ENCODE data around the gene OGFR.

OGFR gene

GRCh38 chr20:62779417-62779685 lies 25.3 kb upstream of the OGFR start:
- TF ChIP-seq, protein P1, sequence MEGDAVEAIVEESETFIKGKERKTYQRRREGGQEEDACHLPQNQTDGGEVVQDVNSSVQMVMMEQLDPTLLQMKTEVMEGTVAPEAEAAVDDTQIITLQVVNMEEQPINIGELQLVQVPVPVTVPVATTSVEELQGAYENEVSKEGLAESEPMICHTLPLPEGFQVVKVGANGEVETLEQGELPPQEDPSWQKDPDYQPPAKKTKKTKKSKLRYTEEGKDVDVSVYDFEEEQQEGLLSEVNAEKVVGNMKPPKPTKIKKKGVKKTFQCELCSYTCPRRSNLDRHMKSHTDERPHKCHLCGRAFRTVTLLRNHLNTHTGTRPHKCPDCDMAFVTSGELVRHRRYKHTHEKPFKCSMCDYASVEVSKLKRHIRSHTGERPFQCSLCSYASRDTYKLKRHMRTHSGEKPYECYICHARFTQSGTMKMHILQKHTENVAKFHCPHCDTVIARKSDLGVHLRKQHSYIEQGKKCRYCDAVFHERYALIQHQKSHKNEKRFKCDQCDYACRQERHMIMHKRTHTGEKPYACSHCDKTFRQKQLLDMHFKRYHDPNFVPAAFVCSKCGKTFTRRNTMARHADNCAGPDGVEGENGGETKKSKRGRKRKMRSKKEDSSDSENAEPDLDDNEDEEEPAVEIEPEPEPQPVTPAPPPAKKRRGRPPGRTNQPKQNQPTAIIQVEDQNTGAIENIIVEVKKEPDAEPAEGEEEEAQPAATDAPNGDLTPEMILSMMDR (conservative IDR thresholded peaks at IDR 0.05): no peak

DNA sequence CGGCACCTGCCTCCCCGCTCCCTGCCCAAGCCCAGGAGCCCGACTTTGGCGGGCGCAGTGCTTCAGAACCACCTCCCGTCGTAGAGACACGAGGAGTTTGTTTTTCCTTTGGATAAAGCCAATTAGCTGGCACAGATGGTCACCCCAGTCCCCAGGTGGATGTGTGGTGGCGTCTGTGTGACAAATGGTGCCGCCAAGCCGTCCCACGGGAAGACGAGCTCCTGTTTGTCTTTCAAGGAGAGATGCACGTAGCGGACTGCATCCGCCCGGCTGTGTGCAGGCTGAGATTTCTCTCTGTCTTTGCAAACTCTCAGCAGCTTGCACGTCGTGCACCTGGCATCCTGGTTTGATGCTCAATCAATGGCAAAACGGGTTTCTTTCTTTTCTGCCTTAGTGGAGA lies 24.4 kb upstream of the OGFR start:
- no peak overlapping the region for H3K27ac ChIP-seq
- TF ChIP-seq, protein P1 (conservative IDR thresholded peaks at IDR 0.05): no peak

More at GRCh38 chr20:62779417-62779685, 25.3 kb upstream of the OGFR start:
- H3K27ac ChIP-seq: no peak overlapping the region

- no peak overlapping the region for H3K27ac ChIP-seq
- TF ChIP-seq, protein P1 (conservative IDR thresholded peaks at IDR 0.05): no peak
These were observed 23.9 kb upstream of the OGFR start for GRCh38 chr20:62780696-62781095.

DNA sequence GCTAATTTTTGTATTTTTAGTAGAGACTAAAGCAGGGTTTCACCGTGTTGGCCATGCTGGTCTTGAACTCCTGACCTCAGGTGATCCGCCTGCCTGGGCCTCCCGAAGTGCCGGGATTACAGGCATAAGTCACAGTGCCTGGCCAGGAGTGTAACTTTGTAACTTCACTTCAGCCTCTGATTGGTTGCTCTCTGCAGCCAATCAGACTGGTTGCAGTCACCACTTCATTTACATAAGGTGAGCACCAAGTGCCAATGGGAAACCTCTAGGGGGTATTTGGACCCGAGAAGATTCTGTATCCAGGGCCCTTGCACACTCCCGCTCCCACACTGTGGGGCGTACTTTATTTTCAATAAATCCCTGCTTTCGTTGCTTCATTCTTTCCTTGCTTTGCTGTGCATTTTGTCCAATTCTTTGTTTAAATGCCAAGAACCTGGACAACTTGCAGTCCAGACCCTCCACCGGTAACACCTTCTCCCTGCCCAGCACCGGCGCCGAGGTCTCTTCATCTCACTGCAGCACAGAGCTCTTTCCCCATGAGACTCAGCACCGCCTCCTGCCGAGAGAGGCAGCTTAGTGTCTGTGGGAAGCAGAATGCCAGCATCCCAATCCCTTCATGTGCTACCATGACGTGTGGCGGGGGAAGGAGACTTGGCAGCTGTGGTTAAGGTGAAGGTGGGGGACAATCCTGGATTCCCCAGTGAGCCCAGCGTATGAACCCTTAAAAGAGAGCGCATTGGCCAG lies 22.3 kb upstream of the OGFR start:
- TF ChIP-seq, protein P1 (conservative IDR thresholded peaks at IDR 0.05): no peak
- no peak overlapping the region for H3K27ac ChIP-seq

DNA sequence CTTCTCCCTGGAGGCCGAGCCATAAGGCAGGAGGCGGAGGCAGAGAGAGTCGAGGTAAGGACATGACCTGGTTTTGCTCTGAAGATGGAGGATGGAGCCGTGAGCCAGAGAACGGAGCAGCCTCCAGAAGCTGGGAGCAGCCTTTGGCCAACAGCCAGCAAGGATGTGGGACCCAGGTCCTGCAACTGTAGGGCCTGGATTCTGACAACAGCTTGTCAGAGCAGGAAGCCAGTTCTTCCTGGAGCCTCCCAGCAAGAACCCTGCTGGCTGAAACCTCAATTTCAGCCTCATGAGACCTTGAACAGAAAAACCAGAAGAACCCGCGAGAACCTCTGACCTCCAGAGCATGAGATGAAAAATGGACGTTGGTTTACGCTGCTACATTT lies 21.7 kb upstream of the OGFR start:
- TF ChIP-seq, protein P1 (conservative IDR thresholded peaks at IDR 0.05): no peak
- no peak overlapping the region; the same call in 1 of the 2 replicates for H3K27ac ChIP-seq

GRCh38 chr20:62784497-62784896 lies 20.1 kb upstream of the OGFR start:
- H3K27ac ChIP-seq: no peak overlapping the region
- TF ChIP-seq, protein P1 (conservative IDR thresholded peaks at IDR 0.05): no peak

GRCh38 chr20:62785393-62785792 lies 19.2 kb upstream of the OGFR start:
- TF ChIP-seq, protein P1 (conservative IDR thresholded peaks at IDR 0.05): no peak
- H3K27ac ChIP-seq: no peak overlapping the region

Data from VCaP (cell line).